HG03060 (cell line): ENCODE results near the gene COL20A1.

Experiments
- ATAC-seq: cut with Tn5 transposase; IDR thresholded peaks from one replicate; pipeline ENCODE4 v1.9.1; 2021; ENCODE audit warnings: low read depth, moderate number of reproducible peaks; ENCODE audit not compliant: unreplicated experiment

Gene COL20A1

DNA sequence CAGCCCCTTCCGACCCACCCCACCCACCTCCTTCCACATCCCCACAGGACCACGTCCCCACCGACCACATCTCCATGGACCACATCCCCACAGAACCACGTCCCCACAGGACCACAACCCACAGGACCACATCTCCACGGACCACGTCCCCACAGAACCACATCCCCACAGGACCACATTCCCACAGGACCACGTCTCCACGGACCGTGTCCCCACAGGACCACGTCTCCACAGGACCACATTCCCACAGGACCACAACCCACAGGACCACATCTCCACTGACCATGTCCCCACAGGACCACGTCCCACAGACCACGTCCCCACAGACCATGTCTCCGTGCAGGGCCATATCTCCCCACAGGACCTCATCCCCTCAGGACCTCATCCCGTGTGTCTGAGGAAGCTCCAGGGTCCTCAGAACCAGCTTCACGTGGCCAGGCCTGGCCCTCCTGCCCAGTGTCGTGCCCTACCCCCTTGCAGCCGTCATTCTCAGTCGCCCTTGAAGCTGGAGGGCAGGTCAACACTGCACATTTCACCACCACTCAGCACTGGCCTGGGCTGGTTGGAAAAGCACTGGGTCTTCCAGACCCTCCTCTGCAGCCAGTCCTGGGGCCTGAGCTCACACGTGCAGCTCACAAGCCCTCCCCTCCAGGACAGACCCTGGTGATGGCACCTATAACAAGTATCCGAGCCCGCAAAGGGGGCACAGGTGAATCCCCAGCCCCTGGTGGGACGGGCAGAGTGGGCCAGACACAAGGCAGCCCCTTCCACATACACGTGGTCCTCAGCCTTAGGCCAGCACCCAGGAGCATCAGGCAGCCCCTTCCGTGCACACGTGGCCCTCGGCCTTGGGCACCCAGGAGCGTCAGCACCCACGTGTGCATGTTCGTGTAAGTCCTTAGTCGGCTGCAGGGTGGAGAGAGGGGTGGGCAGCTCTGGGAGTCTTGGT lies 64.2 kb downstream of the COL20A1 start:
- no peak for ATAC-seq

DNA sequence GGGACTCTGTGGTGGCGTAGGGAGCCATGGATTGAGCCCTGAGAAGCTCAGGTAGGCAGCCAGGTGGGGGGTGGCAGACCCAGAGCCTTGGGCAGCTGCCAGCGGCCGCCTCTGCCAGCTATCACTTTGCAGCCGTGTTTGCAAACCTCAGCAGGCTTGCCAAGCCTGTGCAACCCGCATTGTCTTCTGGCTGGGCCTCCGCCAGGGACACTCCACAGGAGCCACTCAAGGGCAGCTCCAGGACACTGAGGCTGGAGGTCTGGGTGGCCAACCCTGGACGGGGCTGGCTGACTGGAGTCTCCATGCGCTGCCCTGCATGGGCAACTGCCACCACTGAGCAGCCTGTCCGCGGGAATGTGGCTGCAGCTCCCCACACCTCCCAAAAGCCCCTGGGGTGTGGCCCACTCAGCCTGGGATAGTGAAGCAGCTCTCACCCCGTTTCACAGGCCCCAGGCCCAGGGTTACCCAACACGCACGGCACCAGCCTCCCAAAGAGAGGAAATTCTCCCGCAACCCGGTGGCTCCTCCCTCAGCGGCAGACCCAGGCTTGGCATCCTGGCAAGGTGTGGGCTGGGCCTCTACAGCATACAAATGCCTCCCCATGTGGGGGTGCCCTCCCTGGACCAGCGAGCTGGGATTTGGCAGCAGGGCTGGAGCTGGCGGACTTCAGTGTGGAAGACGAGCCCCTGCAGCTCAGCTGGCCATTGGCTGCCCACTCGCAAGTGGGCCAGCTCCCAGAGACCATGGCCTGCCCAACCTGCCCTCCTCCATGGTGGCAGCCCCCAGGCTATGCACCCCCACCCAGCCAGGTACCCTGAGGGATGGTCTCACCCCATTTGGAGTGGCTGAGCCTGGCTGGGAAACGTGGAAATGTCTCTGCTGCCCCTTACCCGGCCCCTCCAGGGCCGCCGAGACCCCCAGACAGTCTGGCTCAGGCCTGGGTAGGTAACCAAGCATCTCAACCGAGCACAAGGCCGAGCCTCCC lies 65.2 kb downstream of the COL20A1 start:
- no peak for ATAC-seq

DNA sequence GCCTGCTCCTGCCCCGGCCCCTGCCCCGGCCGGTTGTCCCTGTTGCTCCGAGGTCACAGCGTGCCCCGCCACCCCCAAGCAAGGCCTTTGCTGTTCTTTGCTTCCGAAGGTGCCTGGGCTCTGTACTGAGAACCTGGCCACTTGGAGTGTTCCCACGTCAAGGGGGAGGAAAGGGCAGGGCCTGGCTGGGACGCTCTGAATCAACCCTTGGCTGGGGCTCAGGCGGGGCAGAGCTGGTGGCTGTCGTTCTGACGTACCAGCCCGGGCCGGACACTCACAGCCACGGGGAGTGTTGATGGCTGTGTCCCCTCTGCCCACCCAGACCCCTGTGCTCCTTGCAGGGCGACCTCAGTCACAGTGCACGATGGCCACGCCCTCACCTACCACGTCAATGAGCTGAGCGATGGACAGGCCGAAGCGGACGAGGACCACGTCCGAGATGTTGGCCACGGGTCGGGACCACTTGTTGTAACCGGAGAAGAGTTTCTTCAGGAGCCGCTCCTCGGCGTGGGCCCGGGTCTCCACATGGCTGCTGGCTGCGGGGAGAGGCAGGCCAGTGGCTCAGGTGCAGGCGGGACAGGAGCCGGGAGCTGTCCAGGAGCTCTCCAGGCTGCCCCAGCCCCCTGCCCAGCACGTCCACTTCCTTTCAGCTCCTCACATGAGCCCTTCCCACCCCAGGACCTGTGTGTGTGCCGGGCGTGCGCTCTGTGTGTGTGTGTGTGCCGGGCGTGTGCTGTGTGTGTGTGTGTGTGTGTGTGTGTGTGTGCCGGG lies 66.4 kb downstream of the COL20A1 start:
- ATAC-seq = no peak

GRCh38 chr20:63359937-63360849 lies 67.2 kb downstream of the COL20A1 start:
- ATAC-seq = no peak

DNA sequence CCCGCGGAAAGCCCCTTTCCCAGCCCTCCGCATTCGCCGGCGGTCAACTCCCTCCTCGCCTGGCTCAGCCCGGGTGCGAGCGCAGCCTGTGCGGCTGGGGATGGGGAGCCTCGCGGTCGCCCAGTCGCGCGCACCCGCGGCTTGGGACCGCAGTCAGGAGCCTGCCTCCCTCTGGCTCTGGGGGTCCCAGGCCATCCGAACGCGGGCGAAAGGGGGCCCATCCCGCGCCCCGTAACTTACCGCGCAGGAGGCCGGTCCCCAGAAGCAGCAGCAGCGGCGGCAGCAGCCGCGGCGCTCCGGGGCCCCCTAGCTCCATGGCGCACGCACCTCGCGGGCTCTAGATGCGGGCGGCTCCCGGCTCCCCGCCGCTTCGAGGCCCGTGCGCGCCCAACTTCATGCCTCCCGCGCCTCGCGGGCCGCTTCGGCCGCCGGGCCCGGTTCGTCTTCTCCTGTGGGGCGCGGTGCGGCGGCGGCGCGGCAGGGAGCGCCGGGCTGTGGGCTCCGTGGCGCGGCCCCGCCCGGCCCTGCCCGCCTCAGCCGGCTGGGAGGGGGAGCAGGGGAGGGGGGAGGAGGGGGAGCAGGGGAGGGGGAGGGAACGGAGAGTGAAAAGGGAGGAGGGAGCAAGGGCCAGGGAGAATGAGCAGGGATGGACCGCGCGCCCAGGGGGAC lies 68.0 kb downstream of the COL20A1 start, which contains the start of gene CHRNA4:
TSS of gene CHRNA4 (minus strand) at position 500 of the 669 bp plus-strand sequence. CDS start at position 316, 184 bp downstream.
- no peak for ATAC-seq

DNA sequence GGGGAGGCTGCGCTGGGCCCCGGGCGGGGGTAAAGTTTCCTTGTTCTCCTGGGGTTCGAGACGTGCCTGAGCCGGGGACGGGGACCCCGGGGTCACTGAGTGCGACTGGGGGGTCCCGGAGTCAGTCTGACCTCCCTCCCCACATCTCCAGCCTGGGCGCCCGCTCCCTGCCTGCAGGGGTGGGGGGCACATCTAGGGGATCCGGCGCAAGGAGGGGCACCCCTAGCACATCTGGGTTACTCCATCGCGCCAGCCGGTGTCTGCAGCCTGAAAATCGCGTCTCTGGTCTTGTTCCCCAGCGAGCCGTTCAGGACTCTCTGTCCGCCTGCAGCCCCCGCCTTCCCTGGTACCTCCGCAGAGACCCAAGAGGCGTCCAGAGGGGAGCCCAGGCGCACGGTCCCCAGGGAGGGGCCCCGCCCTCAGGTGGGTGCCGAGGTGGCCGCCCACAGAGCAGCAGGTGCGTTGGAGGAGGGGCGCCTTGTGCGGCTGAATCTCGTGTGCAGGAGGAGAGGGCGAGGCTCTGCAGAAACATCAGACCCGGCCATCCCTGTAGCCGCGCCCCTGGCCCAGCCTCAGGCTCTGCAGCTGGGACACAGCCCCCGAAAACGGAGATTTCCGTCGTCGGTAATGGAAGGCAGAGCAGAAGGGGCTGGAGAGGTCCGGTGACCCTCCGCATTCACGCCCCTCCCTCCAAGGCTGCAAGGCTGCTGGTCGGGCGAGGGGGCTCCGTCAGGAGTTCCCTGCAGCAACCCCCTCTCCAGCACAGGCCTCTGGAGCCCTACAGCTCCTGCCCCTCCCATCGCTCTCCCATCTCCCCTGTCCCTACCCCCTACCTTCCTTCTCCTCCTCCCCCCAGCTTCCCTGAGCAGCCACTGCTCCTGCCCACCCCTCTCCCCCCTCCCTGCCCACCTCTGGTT lies 68.8 kb downstream of the COL20A1 start:
- ATAC-seq = no peak

DNA sequence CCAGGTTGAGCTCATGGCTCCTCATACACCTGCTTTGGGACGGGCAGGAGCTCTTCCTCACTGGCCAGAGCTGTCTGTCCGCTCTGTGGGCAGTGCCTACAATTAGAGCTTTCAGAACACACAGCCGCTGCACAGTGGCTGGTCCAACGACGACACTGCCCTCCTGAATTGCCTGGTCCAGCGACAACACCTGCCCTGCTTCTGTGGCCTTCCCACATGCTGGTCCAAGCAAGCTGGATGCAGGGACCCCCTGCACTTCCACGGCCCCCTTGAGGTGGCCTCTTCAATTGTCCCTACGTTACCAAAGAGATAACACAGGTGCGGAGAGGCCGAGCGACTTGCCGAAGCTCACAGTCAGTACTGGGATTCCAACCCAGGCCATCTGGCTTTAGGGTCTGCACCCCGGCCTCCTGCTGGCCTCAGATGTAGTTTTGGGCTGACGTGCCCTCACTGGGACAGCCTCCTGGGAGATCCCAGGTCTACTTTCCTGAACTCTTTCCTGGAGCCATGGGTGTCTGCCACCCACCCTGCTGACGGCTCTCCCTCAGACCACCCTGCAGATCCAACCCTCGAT lies 69.5 kb downstream of the COL20A1 start:
- ATAC-seq = no peak

DNA sequence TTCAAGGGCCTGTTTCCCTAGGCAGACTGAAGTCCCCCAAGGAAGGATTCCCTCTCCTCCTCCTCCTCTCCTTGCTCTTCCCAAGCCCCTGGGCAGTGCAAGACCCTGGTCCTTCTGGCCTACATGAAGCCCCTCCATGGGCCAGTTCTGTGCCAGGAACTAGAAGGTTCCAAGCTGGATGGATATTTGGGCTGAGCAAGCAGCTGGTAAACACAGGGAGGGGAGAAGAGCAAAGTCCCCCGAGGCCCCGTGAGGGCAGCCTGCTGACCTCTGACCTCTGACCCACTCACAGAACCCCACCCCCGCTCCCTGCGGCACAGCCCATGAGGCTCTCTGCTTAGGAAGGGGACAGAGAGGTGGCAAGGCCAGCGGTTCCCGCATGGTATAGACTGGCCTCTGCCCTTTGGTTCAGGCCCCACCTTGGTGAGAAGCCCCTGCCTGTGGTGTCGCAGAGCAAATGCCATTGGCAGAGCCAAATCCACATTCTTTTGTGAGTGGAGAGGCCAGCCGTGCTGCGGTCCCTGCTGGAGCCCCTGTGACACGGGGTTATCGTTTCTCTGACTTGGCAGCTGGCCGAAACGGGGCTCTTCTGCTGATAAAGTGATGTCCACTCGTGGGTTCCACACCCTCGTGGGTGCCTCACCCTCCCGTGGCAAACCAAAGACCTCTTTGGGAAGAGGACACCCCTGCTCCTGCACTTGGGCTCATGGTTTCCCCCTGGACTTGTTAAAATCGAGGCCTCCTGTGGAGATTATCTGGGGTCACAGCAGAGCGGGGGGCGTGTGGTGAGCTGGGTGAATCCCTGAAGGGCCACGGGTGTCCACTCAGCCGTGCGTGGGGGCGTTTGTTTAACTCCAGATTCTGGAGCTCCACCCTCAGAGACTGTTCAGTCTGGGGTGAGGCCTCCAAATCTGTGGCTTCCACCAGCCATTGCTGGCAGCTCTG lies 70.3 kb downstream of the COL20A1 start:
- ATAC-seq = no peak

DNA sequence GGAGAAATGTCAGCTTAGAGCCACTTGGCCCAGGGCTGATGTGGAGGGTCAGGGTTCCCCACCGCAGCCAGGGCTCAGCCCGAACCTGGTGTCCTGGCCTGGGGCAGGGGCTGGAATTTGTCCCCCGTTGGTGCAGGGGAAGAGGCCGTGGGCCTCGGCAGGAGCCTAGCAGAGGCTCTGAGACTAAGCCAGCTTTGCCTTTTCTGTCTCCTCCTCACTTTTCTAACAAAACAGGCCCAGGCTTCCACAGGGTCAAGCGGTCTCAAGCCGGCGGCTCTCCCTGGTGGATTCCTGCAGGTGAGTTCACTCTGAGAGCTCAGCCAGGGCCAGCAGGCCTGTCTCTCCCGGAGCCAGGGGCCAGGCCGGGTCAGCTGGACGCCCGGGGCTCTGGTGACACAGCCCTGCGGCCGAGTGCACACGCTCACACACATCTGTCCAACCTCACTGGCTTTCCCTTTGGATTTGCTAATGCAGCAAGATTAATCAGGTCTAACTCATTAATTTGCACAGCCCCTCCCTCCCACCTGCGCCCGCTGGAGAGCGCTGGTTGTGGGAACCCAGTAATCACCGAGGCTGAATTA lies 71.1 kb downstream of the COL20A1 start:
- no peak for ATAC-seq

DNA sequence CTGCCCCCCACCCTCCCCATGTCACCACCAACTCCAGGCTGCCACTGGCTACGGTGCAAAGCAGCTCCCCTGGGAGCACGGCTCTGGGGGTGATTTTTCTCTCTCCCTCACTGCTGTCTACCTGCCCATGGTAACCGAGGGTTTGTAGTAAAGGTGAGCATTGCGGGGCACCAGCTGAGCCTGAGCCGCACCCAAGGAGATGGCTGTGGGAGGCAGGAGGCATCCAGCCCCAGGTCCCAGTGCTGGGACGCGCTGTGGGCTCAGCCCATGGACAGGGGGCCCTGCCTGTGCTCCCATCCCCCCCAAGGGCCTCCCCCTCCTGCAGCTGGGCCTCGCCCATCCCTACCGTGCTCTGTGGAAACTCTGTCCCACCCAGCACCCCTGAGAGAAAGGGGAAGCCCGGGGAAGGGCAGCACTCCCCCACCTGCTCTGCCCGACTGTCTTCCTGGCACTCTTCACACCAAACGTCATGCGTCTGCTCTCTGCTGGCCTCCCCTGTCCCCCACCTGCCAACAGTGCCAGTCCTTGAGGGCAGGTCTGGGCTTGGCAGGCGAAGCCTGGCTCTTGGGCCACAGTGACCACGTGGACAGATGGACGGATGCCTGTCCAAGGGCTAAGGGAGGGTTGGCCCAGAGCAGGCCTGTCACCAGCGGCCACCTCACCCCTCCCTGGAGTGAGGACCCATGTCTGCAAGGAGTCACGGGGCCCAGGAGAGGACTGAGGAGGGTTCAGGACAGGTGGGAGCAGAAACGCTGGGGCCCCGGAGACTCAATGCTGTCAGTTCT lies 72.0 kb downstream of the COL20A1 start:
- ATAC-seq = no peak

DNA sequence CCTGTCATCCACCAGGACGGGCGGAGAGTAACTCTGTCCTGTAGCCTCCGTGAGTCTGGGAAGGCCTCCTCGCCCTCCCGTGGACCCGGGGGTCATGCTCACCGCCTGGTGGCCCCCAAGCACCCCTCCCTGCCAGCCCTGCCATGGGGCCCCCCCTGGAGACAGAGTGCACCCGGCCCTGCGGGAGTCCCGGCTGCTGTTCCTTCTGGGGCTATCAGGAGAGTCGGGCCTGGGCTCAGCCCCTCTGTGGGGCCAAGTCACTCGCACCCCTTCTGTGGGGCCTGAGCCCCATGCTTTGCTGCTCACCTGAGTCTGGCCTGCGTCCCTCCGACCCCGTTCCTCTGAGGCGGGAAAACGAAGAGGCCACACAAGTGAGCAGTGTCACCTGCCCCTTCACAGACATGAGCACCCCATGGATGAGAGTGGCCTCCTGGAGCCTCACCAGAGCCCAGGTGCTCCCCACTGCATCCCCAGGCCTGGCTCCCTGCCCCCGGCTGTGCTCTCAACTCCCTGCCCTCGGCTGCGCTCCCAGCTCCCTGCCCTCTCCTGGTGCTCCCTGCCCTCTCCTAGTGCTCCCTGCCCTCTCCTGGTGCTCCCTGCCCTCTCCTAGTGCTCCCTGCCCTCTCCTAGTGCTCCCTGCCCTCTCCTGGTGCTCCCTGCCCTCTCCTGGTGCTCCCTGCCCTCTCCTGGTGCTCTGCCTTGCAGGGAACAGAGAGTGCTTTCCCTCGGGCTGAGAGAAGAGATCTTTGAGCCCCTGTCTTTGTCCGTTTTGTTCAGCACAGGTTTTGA lies 72.8 kb downstream of the COL20A1 start:
- no peak for ATAC-seq

DNA sequence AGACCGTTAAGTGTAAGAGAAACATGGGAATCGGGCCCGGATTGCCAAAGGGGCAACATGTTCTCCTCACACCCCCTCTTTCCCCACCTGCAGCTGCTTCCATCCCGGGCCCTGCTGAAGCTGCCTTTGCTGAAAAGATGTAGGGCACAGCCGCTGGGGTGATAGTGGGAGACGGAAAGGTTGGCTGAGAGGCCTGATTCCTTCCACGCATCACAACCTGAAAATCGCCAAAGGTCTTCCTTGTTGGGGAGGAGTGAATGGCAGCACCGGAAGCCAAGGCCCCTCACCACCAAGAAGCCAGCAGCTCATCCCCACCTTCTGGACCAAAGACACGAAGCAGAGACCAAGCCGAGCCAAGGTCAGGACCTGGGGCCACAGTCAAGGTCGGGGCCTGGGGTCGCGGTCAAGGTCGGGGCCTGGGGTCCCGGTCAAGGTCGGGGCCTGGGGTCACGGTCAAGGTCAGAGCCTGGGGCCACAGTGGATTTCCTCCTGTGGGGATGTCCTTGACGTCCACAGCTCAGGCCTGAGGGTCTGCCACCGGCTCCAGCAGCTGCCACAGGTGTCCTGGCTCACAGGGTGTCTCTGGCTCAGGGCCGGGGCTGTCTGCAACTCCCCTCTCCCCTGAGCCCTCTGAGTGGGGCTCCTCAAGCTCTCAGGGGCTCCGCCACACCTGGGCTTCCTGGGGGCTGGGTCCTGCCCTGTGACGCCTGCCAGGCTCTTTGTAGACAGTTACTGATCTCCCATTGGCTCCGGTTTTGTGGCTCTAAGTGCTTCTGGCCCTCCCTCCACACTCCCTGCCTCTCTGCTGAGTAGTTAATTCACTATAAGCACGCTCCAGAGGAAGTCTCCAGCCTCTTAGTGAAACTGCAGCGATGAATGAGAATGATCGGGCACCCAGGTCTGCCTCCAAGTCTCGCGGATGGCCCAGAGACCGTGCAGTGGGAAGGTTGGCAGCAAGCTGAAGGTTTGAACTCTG lies 73.7 kb downstream of the COL20A1 start:
- no peak for ATAC-seq

GRCh38 chr20:63367446-63368055 lies 74.6 kb downstream of the COL20A1 start:
- no peak for ATAC-seq
